H9 (cell line): ENCODE results near the gene CXCR4. TPM values are rescaled to one million over a fixed set of nuclear protein-coding genes. Genes with fewer than 3 reads are reported as not detected.

Source experiments
- DNase-seq: peaks from one replicate; pipeline ENCODE4 v3.0.0-alpha.2; 2017
- H2AFZ ChIP-seq: one replicate; pipeline ENCODE4 v1.6.1; 2013; ENCODE audit warnings: mild to moderate bottlenecking, low read length, control low read depth, moderate library complexity
- H2AK5ac ChIP-seq: 2 replicates; pipeline ENCODE4 v1.6.1; 2013; ENCODE audit warnings: low read length, control low read depth, mixed read lengths; ENCODE audit not compliant: insufficient read length
- H2BK120ac ChIP-seq: one replicate; pipeline ENCODE4 v1.6.1; 2013; ENCODE audit warnings: low read depth, mild to moderate bottlenecking, low read length, control low read depth, inconsistent platforms; ENCODE audit not compliant: poor library complexity, severe bottlenecking
- H2BK12ac ChIP-seq: 2 replicates; pipeline ENCODE4 v1.6.1; 2013; ENCODE audit warnings: low read length, control low read depth, mixed read lengths, low read depth; ENCODE audit not compliant: insufficient read length
- H2BK15ac ChIP-seq: 2 replicates; pipeline ENCODE4 v1.6.1; 2013; ENCODE audit warnings: low read depth, low read length, control low read depth
- H2BK20ac ChIP-seq: one replicate; pipeline ENCODE4 v1.6.1; 2013; ENCODE audit warnings: low read depth, mild to moderate bottlenecking, low read length, control low read depth, inconsistent platforms; ENCODE audit not compliant: poor library complexity, severe bottlenecking
- H2BK5ac ChIP-seq: 2 replicates; pipeline ENCODE4 v1.6.1; 2013; ENCODE audit warnings: low read length, control low read depth, mixed read lengths; ENCODE audit not compliant: insufficient read length
- H3K14ac ChIP-seq: 2 replicates; pipeline ENCODE4 v1.6.1; 2013; ENCODE audit warnings: low read length, control low read depth; ENCODE audit not compliant: insufficient read depth
- H3K18ac ChIP-seq: 2 replicates; pipeline ENCODE4 v1.6.1; 2013; ENCODE audit warnings: low read depth, mild to moderate bottlenecking, mixed read lengths, low read length, control low read depth; ENCODE audit not compliant: insufficient read length
- H3K23ac ChIP-seq: 2 replicates; pipeline ENCODE4 v1.6.1; 2013; ENCODE audit warnings: low read length, control low read depth, mixed read lengths, low read depth; ENCODE audit not compliant: insufficient read length
- H3K23me2 ChIP-seq: 2 replicates; pipeline ENCODE4 v1.6.1; 2013; ENCODE audit warnings: low read depth, mild to moderate bottlenecking, mixed read lengths, low read length, control low read depth; ENCODE audit not compliant: insufficient read length, poor library complexity, severe bottlenecking
- H3K27ac ChIP-seq: 2 replicates; pipeline ENCODE4 v1.5.1; 2013; ENCODE audit warnings: low read length, control low read depth, mixed read lengths, low read depth; ENCODE audit not compliant: insufficient read length
- H3K27me3 ChIP-seq: 2 replicates; pipeline ENCODE4 v1.6.1; 2013; ENCODE audit warnings: low read length, control low read depth, inconsistent platforms; ENCODE audit not compliant: insufficient read depth
- H3K4ac ChIP-seq: 2 replicates; pipeline ENCODE4 v1.6.1; 2013; ENCODE audit warnings: low read depth, mild to moderate bottlenecking, control low read depth, inconsistent platforms, low read length, moderate library complexity
- H3K4me1 ChIP-seq: 2 replicates; pipeline ENCODE4 v1.6.1; 2013; ENCODE audit warnings: low read length, control low read depth, inconsistent platforms; ENCODE audit not compliant: insufficient read depth
- H3K4me2 ChIP-seq: 2 replicates; pipeline ENCODE4 v1.6.1; 2013; ENCODE audit warnings: low read length, control low read depth, mixed read lengths; ENCODE audit not compliant: insufficient read length, insufficient read depth
- H3K56ac ChIP-seq: 2 replicates; pipeline ENCODE4 v1.6.1; 2013; ENCODE audit warnings: low read depth, mild to moderate bottlenecking, mixed read lengths, low read length, control low read depth; ENCODE audit not compliant: insufficient read length
- H3K79me1 ChIP-seq: 2 replicates; pipeline ENCODE4 v1.6.1; 2013; ENCODE audit warnings: low read depth, mild to moderate bottlenecking, moderate library complexity, low read length, control low read depth, inconsistent platforms; ENCODE audit not compliant: insufficient read depth, poor library complexity, severe bottlenecking
- H3K79me2 ChIP-seq: 2 replicates; pipeline ENCODE4 v1.6.1; 2013; ENCODE audit warnings: low read length, control low read depth, inconsistent platforms; ENCODE audit not compliant: insufficient read depth
- H3K9ac ChIP-seq: 2 replicates; pipeline ENCODE4 v1.6.1; 2013; ENCODE audit warnings: low read length, control low read depth, mixed read lengths; ENCODE audit not compliant: insufficient read length; ENCODE audit errors: extremely low read depth
- H3K9me3 ChIP-seq: one replicate; pipeline ENCODE4 v1.6.1; 2013; ENCODE audit warnings: low read depth, low read length, inconsistent platforms; ENCODE audit not compliant: control insufficient read depth
- H3T11ph ChIP-seq: one replicate; pipeline ENCODE4 v1.6.1; 2013; ENCODE audit warnings: mild to moderate bottlenecking, low read length, control low read depth, inconsistent platforms
- H4K20me1 ChIP-seq: one replicate; pipeline ENCODE4 v1.6.1; 2013; ENCODE audit not compliant: control insufficient read depth, insufficient read length, insufficient read depth
- H4K5ac ChIP-seq: 2 replicates; pipeline ENCODE4 v1.6.1; 2013; ENCODE audit warnings: low read depth, mild to moderate bottlenecking, mixed read lengths, low read length, control low read depth; ENCODE audit not compliant: insufficient read length
- H4K8ac ChIP-seq: replicated peaks from 2 replicates; pipeline ENCODE4 v1.6.1; 2013; ENCODE audit warnings: low read length, control low read depth, mixed read lengths, low read depth; ENCODE audit not compliant: insufficient read length
- H4K91ac ChIP-seq: 2 replicates; pipeline ENCODE4 v1.6.1; 2013; ENCODE audit warnings: low read depth, mild to moderate bottlenecking, moderate library complexity, mixed read lengths, low read length, control low read depth; ENCODE audit not compliant: insufficient read length
- H3K27ac Mint-ChIP-seq, 3 experiments: 2 replicates in 2 of 3; 3 replicates in 1 of 3; pipeline ENCODE4 v1.8.0; 2020 to 2021; ENCODE audit warnings: mixed read lengths in 3 of 3, mild to moderate bottlenecking in 1 of 3, moderate library complexity in 1 of 3
- H3K27me3 Mint-ChIP-seq: 2 replicates; pipeline ENCODE4 v1.8.0; 2021; ENCODE audit warnings: low read depth, mild to moderate bottlenecking, moderate library complexity, mixed read lengths
- H3K36me3 Mint-ChIP-seq, 3 experiments: 2 replicates in 2 of 3; 3 replicates in 1 of 3; pipeline ENCODE4 v1.8.0; 2020 to 2021; ENCODE audit warnings: low read depth in 3 of 3, mixed read lengths in 3 of 3; ENCODE audit not compliant: insufficient read depth in 1 of 3
- H3K4me1 Mint-ChIP-seq, 2 experiments: 2 replicates each; pipeline ENCODE4 v1.8.0; 2020; ENCODE audit warnings: mixed read lengths in 2 of 2
- H3K4me3 Mint-ChIP-seq, 2 experiments: 2 replicates in 1 of 2; 3 replicates in 1 of 2; pipeline ENCODE4 v1.8.0; 2020 to 2021; ENCODE audit warnings: mild to moderate bottlenecking in 2 of 2, mixed read lengths in 2 of 2, moderate library complexity in 1 of 2
- H3K9me3 Mint-ChIP-seq, 2 experiments: 2 replicates in 1 of 2; 3 replicates in 1 of 2; pipeline ENCODE4 v1.8.0; 2020; ENCODE audit warnings: mild to moderate bottlenecking in 2 of 2, mixed read lengths in 2 of 2, moderate library complexity in 1 of 2
- WGBS: extraction: QIAGEN DNeasy Blood & Tissue Kit; methylation state at CpG from one replicate; pipeline ENCODE4 v1.1.7; 2013; ENCODE audit warnings: missing lambda C conversion rate, low lambda C conversion rate, mixed read lengths; ENCODE audit not compliant: insufficient read length; ENCODE audit errors: extremely low coverage; 5-methylcytosine and 5-hydroxymethylcytosine counted together
- total RNA-seq: library from RNA; stranded (reverse); gene quantifications from 2 replicates; pipeline ENCODE4 v1.2.1, GENCODE V29; 2021
- TF ChIP-seq, protein P1 (sequence below): fragments of 200-600 bp; sonication (generic); conservative IDR thresholded peaks from 3 replicates; pipeline ENCODE4 v1.8.0; 2021; ENCODE audit warnings: antibody characterized with exemption, mild to moderate bottlenecking

Gene CXCR4
- total RNA-seq, 1 experiment from 2014 or later = 1.0 TPM

DNA sequence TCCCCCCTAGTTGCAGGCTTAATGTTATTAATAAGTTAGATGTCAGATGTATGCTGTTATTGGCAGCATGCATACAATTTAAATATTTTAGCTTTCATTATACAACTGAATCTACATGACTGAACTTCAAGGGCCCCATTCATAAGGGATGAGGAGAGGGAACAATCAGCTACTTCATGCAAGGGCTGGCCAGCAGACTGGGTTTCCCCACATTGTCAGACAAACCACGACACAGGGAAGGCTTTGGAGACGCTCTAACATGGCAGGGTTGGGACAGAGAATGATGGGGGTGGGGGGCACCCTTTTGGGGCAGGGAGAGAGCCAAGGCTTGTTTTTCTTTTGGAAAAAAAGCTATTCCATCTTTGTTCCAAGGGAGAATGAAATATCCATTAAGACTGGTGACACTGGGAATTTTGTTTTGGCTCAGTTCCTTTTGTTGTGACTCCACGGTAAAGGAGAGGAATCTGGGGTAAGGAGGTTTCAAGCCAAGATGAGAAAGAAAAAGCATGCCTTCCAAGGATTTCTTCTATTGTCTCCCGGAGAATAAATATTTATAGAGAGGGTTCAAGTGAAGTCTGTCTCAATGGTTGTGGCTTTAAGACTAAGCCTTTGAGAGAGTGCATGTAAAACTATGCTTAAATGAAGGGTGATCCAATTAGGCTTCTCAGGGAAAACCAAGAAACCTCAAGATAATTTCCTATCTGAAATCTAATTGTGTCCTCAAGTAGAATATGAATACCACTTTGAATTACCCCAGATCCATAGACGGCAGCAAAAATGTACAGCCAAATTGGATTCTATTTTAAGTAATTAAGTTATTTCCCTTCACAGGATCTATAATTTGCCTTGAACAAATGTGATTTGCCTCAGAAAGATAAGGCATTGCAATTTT lies 5.4 kb downstream of the CXCR4 start:
- H3K4me1 Mint-ChIP-seq = peaks cover 13 to 16% of the 10 kb centered on the region in 2 experiments
- no peaks in the 10 kb centered on the region for H3K79me2 ChIP-seq
- no peak overlapping the region for H2BK12ac ChIP-seq
- H3K4me1 ChIP-seq = no peaks in the 10 kb centered on the region
- H3K27ac Mint-ChIP-seq = peak overlapping the region in 1 of 3 experiments; percentile 46; a peak in 1 of 7 replicates
- DNase-seq = no peak
- H3K27ac ChIP-seq = no peak overlapping the region
- peaks cover 15% of the 10 kb centered on the region for H3K23me2 ChIP-seq
- no CpG with 5 or more reads among the region's 5 CpGs for WGBS
- TF ChIP-seq, protein P1, sequence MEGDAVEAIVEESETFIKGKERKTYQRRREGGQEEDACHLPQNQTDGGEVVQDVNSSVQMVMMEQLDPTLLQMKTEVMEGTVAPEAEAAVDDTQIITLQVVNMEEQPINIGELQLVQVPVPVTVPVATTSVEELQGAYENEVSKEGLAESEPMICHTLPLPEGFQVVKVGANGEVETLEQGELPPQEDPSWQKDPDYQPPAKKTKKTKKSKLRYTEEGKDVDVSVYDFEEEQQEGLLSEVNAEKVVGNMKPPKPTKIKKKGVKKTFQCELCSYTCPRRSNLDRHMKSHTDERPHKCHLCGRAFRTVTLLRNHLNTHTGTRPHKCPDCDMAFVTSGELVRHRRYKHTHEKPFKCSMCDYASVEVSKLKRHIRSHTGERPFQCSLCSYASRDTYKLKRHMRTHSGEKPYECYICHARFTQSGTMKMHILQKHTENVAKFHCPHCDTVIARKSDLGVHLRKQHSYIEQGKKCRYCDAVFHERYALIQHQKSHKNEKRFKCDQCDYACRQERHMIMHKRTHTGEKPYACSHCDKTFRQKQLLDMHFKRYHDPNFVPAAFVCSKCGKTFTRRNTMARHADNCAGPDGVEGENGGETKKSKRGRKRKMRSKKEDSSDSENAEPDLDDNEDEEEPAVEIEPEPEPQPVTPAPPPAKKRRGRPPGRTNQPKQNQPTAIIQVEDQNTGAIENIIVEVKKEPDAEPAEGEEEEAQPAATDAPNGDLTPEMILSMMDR = no peak
- peaks cover 17% of the 10 kb centered on the region; the same call in 1 of the 2 replicates for H3K27me3 ChIP-seq
- H2BK5ac ChIP-seq = no peak overlapping the region
- no peaks in the 10 kb centered on the region for H4K20me1 ChIP-seq
- no peak overlapping the region for H2BK120ac ChIP-seq
- H3K23ac ChIP-seq = no peak overlapping the region
- H3K79me1 ChIP-seq = no peaks in the 10 kb centered on the region
- no peak overlapping the region for H3K9ac ChIP-seq
- H2BK15ac ChIP-seq = no peak overlapping the region
- no peak overlapping the region for H4K8ac ChIP-seq
- no peak overlapping the region for H3K4ac ChIP-seq
- no peak overlapping the region for H4K5ac ChIP-seq
- no peaks in the 10 kb centered on the region for H3K9me3 Mint-ChIP-seq
- H3K36me3 Mint-ChIP-seq = peaks cover 2 to 5% (median 3%) of the 10 kb centered on the region in 3 experiments; a peak in 2 of 7 replicates
- H2AK5ac ChIP-seq = no peak overlapping the region
- peaks cover 38% of the 10 kb centered on the region for H3K27me3 Mint-ChIP-seq
- H2BK20ac ChIP-seq = no peak overlapping the region
- no peak overlapping the region for H2AFZ ChIP-seq
- H4K91ac ChIP-seq = no peak overlapping the region
- H3T11ph ChIP-seq = no peak overlapping the region
- H3K56ac ChIP-seq = no peak overlapping the region
- no peak overlapping the region for H3K14ac ChIP-seq
- no peaks in the 10 kb centered on the region for H3K9me3 ChIP-seq
- no peak overlapping the region; a peak in 1 of 5 replicates for H3K4me3 Mint-ChIP-seq
- no peak overlapping the region for H3K4me2 ChIP-seq
- H3K18ac ChIP-seq = no peak overlapping the region
